HG03571 (cell line): ENCODE data around the gene DOCK3.
"Not testable (repeated sequence)": the region's sequence is repeated elsewhere in the genome, so short reads cannot be mapped to it uniquely, and the experiment has no call there.

Source experiments
- ATAC-seq: cut with Tn5 transposase; IDR thresholded peaks from one replicate; pipeline ENCODE4 v1.9.1; 2021; ENCODE audit not compliant: unreplicated experiment

The DOCK3 gene

GRCh38 chr3:50803805-50804204, 129.1 kb downstream of the DOCK3 start:
- ATAC-seq, result not testable (repeated sequence)

- not testable (repeated sequence) for ATAC-seq
These were observed 129.6 kb downstream of the DOCK3 start for GRCh38 chr3:50804376-50804775.

GRCh38 chr3:50805321-50805720, 130.6 kb downstream of the DOCK3 start:
- no peak for ATAC-seq

- no peak for ATAC-seq
These were observed 131.3 kb downstream of the DOCK3 start for GRCh38 chr3:50806031-50806430.

GRCh38 chr3:50806806-50807205, 132.1 kb downstream of the DOCK3 start:
- no peak for ATAC-seq

- ATAC-seq, result no peak
These were observed 132.5 kb downstream of the DOCK3 start for GRCh38 chr3:50807266-50807665.

- ATAC-seq, result no peak
These were observed 137.2 kb downstream of the DOCK3 start for GRCh38 chr3:50811893-50812292.

- ATAC-seq, result no peak
These were observed 141.1 kb downstream of the DOCK3 start for GRCh38 chr3:50815844-50816243.

- no peak for ATAC-seq
These were observed 142.2 kb downstream of the DOCK3 start for GRCh38 chr3:50816894-50817293.

GRCh38 chr3:50817756-50818529, 143.2 kb downstream of the DOCK3 start:
- ATAC-seq, result no peak

- ATAC-seq, result no peak
These were observed 145.2 kb downstream of the DOCK3 start for GRCh38 chr3:50819882-50820281.

GRCh38 chr3:50825841-50826240, 151.1 kb downstream of the DOCK3 start:
- ATAC-seq, result no peak

- no peak for ATAC-seq
These were observed 155.7 kb downstream of the DOCK3 start for GRCh38 chr3:50830451-50830850.

GRCh38 chr3:50831009-50831408, 156.3 kb downstream of the DOCK3 start:
- not testable (repeated sequence) for ATAC-seq

- ATAC-seq, result no peak
These were observed 166.3 kb downstream of the DOCK3 start for GRCh38 chr3:50840983-50841489.

- ATAC-seq, result no peak
These were observed 173.6 kb downstream of the DOCK3 start for GRCh38 chr3:50848308-50848707.

GRCh38 chr3:50850639-50851511, 176.1 kb downstream of the DOCK3 start:
- ATAC-seq, result no peak

- ATAC-seq, result no peak
These were observed 179.2 kb downstream of the DOCK3 start for GRCh38 chr3:50853936-50854335.

- no peak for ATAC-seq
These were observed 187.5 kb downstream of the DOCK3 start for GRCh38 chr3:50862221-50862620.

GRCh38 chr3:50873376-50874157, 198.8 kb downstream of the DOCK3 start:
- ATAC-seq, result no peak

- ATAC-seq, result not testable (repeated sequence)
These were observed 200.1 kb downstream of the DOCK3 start for GRCh38 chr3:50874876-50875275.
